GM12878 (cell line): Measurements from ENCODE around the gene TYW1B. TPM values are rescaled to one million over a fixed set of nuclear protein-coding genes. Genes with fewer than 3 reads are reported as not detected.
A peak's percentile ranks its signal among the peaks of the same experiment; 100 is the strongest.
"Not testable (repeated sequence)": the region's sequence is repeated elsewhere in the genome, so short reads cannot be mapped to it uniquely, and the experiment has no call there.

Experiments
- ATAC-seq: fragments of 200-7000 bp; cut with Tn5 transposase; 3 replicates; pipeline ENCODE4 v1.9.1; 2020; ENCODE audit warnings: mild to moderate bottlenecking, moderate library complexity
- BruUV-seq: library from RNA; stranded (reverse); fragments of 400-500 nt; replicated peaks from 2 replicates; lab custom pipeline; 2021; lab: Mats Ljungman, UMichigan
- CTCF ChIA-PET: fragments of 300-600 bp; sonication (Branson Sonifier 250); formaldehyde crosslinking; extraction: SDS; loops from one replicate; lab custom pipeline; 2021; ENCODE audit warnings: inconsistent platforms; lab: Yijun Ruan, JAX
- POLR2A ChIA-PET: fragments of 350-600 bp; formaldehyde crosslinking; extraction: SDS; loops from one replicate; lab custom pipeline; 2021; ENCODE audit warnings: inconsistent platforms; lab: Charles Lee
- RAD21 ChIA-PET: fragments of 300-600 bp; sonication (Branson Sonifier 250); formaldehyde crosslinking; loops from one replicate; lab custom pipeline; 2023; ENCODE audit warnings: antibody characterized with exemption; ENCODE audit not compliant: unreplicated experiment; lab: Charles Lee
- SMC1A ChIA-PET: fragments of 300-600 bp; sonication (Branson Sonifier 250); formaldehyde crosslinking; loops from one replicate; lab custom pipeline; 2023; ENCODE audit not compliant: unreplicated experiment, uncharacterized antibody; lab: Charles Lee
- DNase-seq: peaks from one replicate; pipeline ENCODE4 v3.0.0-alpha.2; 2011; ENCODE audit warnings: low read depth, low spot score
- FAIRE-seq: peaks from 3 replicates; lab custom pipeline; 2011; peaks lifted over from hg19 to GRCh38; lab: Jason Lieb, UNC
- H2AFZ ChIP-seq: 2 replicates; pipeline ENCODE4 v1.6.0; 2011; ENCODE audit warnings: low read depth, low read length, control low read depth; ENCODE audit not compliant: control insufficient read depth
- H3K27ac ChIP-seq: 2 replicates; pipeline ENCODE4 v1.5.1; 2011; ENCODE audit warnings: control low read depth; ENCODE audit not compliant: control insufficient read depth, insufficient read depth
- H3K27me3 ChIP-seq, 2 experiments: replicated peaks in 1 of 2; 2 replicates each; pipeline versions ENCODE4 v1.6.0 to v1.6.1; 2011; ENCODE audit warnings: low read length in 1 of 2; ENCODE audit not compliant: control insufficient read depth in 2 of 2, insufficient read depth in 2 of 2
- H3K36me3 ChIP-seq, 2 experiments: 2 replicates each; pipeline ENCODE4 v1.5.1; 2011; ENCODE audit warnings: low read length in 1 of 2; ENCODE audit not compliant: control insufficient read depth in 2 of 2, insufficient read depth in 2 of 2
- H3K4me1 ChIP-seq: 2 replicates; pipeline ENCODE4 v1.6.1; 2011; ENCODE audit warnings: mild to moderate bottlenecking, low read length, moderate library complexity, mixed read lengths; ENCODE audit not compliant: control insufficient read depth, insufficient read depth
- H3K4me2 ChIP-seq: 2 replicates; pipeline ENCODE4 v1.6.0; 2011; ENCODE audit warnings: control low read depth; ENCODE audit not compliant: control insufficient read depth, insufficient read depth
- H3K4me3 ChIP-seq: fragments of 200-600 bp; sonication (generic); 2 replicates; pipeline ENCODE4 v1.5.1; 2016
- H3K79me2 ChIP-seq: 2 replicates; pipeline ENCODE4 v1.6.0; 2011; ENCODE audit warnings: low read length; ENCODE audit not compliant: control insufficient read depth, insufficient read depth
- H3K9ac ChIP-seq: 2 replicates; pipeline ENCODE4 v1.8.0; 2011; ENCODE audit warnings: low read length, control low read depth, mixed read lengths; ENCODE audit not compliant: control insufficient read depth, insufficient read depth
- H3K9me3 ChIP-seq: replicated peaks from 3 replicates; pipeline ENCODE4 v1.5.1; 2011; ENCODE audit warnings: mild to moderate bottlenecking, low read length; ENCODE audit not compliant: control insufficient read depth, insufficient read depth
- H4K20me1 ChIP-seq: 2 replicates; pipeline ENCODE4 v1.6.0; 2011; ENCODE audit not compliant: control insufficient read depth, insufficient read depth
- CBX5 ChIP-seq: sonication (generic); IDR thresholded peaks from 2 replicates; pipeline ENCODE4 v1.6.1; 2016; ENCODE audit warnings: low read depth, moderate library complexity, mild to moderate bottlenecking, inconsistent platforms
- CREB1 ChIP-seq: IDR thresholded peaks from 2 replicates; pipeline ENCODE4 v1.6.1; 2012; ENCODE audit warnings: low read depth, mild to moderate bottlenecking, inconsistent platforms
- NFYB ChIP-seq: IDR thresholded peaks from 2 replicates; pipeline ENCODE4 v1.6.1; 2011; ENCODE audit warnings: low read depth, mild to moderate bottlenecking, low read length, improper control_type of control experiment, moderate library complexity; ENCODE audit not compliant: insufficient read depth
- POLR2AphosphoS5 ChIP-seq: IDR thresholded peaks from 2 replicates; pipeline ENCODE4 v1.6.1; 2011; ENCODE audit warnings: mild to moderate bottlenecking, low read length, inconsistent platforms
- RAD21 ChIP-seq: IDR thresholded peaks from 2 replicates; pipeline ENCODE4 v1.6.1; 2011; ENCODE audit warnings: mild to moderate bottlenecking, low read depth, low read length, moderate library complexity; ENCODE audit not compliant: insufficient read depth
- SRF ChIP-seq, 2 experiments: IDR thresholded peaks; 2 replicates each; pipeline ENCODE4 v1.6.1; 2011; ENCODE audit warnings: low read depth in 2 of 2, low read length in 2 of 2, mild to moderate bottlenecking in 1 of 2, moderate library complexity in 1 of 2
- WGBS: methylation state at CpG from one replicate; pipeline ENCODE4 v1.1.6; 2016; ENCODE audit warnings: low lambda C conversion rate; ENCODE audit not compliant: insufficient replicate concordance, insufficient coverage; ENCODE audit errors: missing lambda C conversion rate; 5-methylcytosine and 5-hydroxymethylcytosine counted together
- in situ Hi-C: fragments of 300-500 bp; cut with MboI; formaldehyde crosslinking; loops from 9 replicates; pipeline ENCODE4 v1.14.3; 2018; ENCODE audit warnings: mixed read lengths
- intact Hi-C: fragments of 100-400 bp; cut with micrococcal nuclease; formaldehyde crosslinking; loops from one replicate; pipeline ENCODE4 v1.14.2; 2022; ENCODE audit not compliant: unreplicated experiment
- polyA plus RNA-seq, 11 experiments: library from polyadenylated mRNA; depleted of rRNA in 4 of 11; unstranded in 6 of 11; stranded (reverse) in 5 of 11; fragments of >200 nt; fragmentation: Nextera tagmentation in 4 of 11; fragmentation: Illumina TruSeq in 1 of 11; extraction: Ambion mirVana in 4 of 11; extraction: Trizol in 1 of 11; gene quantifications; 1 replicate in 1 of 11; 2 replicates in 10 of 11; pipeline versions ENCODE4 v1.2.1 to v1.2.3, GENCODE V29; 2011 to 2016; ENCODE audit warnings: inconsistent platforms in 2 of 11, missing spikeins in 2 of 11, low read depth in 1 of 11
- total RNA-seq, 4 experiments: library from RNA; depleted of rRNA in 3 of 4; stranded (reverse); fragments of >200 nt in 3 of 4; fragmentation: Illumina TruSeq in 1 of 4; extraction: Trizol in 1 of 4; gene quantifications; 2 replicates each; pipeline versions ENCODE4 v1.2.1 to v1.2.3, GENCODE V29; 2013 to 2021
- TF ChIP-seq, protein P1 (sequence below): IDR thresholded peaks from 2 replicates; pipeline ENCODE4 v1.6.1; 2012; ENCODE audit warnings: low read depth, low read length, improper control_type of control experiment
- TF ChIP-seq, protein P2 (sequence below), 3 experiments: IDR thresholded peaks in 2 of 3; conservative IDR thresholded peaks in 1 of 3; 2 replicates each; pipeline ENCODE4 v1.5.1; 2011; ENCODE audit warnings: low read depth in 3 of 3, low read length in 3 of 3, mild to moderate bottlenecking in 3 of 3, control low read depth in 2 of 3, moderate library complexity in 2 of 3, inconsistent platforms in 1 of 3, mixed read lengths in 1 of 3; ENCODE audit not compliant: control insufficient read depth in 2 of 3, insufficient read depth in 1 of 3; ENCODE audit errors: extremely low read depth in 1 of 3

The TYW1B gene
- total and polyA plus RNA-seq, 10 of the 15 experiments (the other 5 are each of a cell fraction or from before 2014, with no cell fraction given): 3.5 to 6.6 (median 5.3) TPM

DNA sequence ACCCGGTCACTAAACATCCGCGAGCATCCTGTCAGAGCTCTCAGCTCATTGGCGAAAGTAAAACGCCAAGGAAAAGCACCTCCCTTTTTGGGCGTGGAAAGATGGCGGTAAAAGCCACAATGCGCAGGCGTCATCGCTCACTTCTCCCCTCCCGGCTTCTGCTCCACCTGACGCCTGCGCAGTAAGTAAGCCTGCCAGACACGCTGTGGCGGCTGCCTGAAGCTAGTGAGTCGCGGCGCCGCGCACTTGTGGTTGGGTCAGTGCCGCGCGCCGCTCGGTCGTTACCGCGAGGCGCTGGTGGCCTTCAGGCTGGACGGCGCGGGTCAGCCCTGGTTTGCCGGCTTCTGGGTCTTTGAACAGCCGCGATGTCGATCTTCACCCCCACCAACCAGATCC lies 1.3 kb upstream of the TYW1B start (continued):
- TF ChIP-seq SRF (IDR thresholded peaks at IDR 0.05; ENCODE audit: low read depth in 2 of 2, low read length in 2 of 2) (peak in 1 of 2 experiments; percentile 85; a peak in 2 of 4 replicates), POLR2AphosphoS5 (peak; percentile 49; the same call in 1 of the 2 replicates), CBX5 (0 out of 2 replicates have a peak, but pooled peaks have one; percentile 32), CREB1 (peak; percentile 33; the same call in 1 of the 2 replicates), NFYB (0 out of 2 replicates have a peak, but pooled peaks have one; percentile 21)
- TF ChIP-seq, protein P1, sequence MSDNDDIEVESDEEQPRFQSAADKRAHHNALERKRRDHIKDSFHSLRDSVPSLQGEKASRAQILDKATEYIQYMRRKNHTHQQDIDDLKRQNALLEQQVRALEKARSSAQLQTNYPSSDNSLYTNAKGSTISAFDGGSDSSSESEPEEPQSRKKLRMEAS: 0 out of 2 replicates have a peak, but pooled peaks have one; percentile 55

DNA sequence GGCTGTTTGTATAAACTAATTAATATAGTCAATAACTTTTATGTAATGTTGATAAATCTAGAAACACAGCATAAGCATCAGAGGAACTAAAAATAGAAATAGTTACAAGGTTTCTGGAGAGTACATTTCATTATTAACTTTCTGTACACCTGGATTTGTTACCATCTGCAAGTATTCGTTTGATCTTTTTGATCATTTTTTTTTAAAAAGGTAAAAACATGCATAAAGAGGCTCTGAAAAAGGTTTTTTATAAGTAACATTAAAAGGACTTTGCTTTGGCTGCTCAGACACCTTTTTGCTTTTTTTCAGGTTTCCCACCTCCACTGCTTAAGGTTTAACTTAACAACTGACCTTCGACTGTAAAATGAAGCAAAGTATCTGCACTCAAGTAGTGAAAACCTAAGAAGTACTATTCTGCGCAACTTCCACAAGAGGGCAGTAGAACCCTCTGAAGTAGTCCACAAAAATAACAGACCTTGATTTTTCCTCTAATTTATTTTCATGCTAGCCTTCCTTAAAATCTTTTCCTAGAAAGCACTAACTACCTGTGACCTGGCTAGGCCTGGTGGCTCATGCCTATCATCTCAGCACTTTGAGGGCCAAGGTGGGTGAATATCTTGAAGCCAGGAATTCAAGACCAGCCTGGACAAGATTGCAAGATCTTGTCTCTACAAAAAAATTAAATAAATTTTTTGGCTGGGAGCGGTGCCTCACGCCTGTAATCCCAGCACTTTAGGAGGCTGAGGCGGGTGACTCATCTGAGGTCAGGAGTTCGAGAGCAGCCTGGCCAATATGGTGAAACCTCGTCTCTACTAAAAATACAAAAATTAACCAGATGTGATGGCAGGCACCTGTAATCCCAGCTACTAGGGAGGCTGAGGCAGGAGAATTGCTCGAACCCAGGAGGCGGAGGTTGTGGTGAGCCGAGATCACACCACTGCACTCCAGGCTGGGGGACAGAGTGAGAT lies 4.0 kb downstream of the TYW1B start:
- H3K9me3 ChIP-seq, DNase-seq, H2AFZ ChIP-seq, ATAC-seq, H3K27me3 ChIP-seq, BruUV-seq, H3K4me2 ChIP-seq, intact Hi-C loops, POLR2A ChIA-PET, H4K20me1 ChIP-seq, H3K9ac ChIP-seq, in situ Hi-C loops, H3K36me3 ChIP-seq, H3K79me2 ChIP-seq, H3K4me1 ChIP-seq, H3K27ac ChIP-seq, H3K4me3 ChIP-seq: not testable (repeated sequence)
- WGBS: 53% methylated on average over 9 of the region's 11 CpGs
- peak; percentile 93 for FAIRE-seq
- SMC1A ChIA-PET: interaction anchor here (0.6 to 1.0 kb wide), 3 partner anchors 91 to 623 kb away, joined by 3 to 4 read pairs (median 3); no protein-coding TSS in a partner anchor
- 0 out of 2 replicates have a peak, but pooled peaks have one; percentile 11 for TF ChIP-seq RAD21
- TF ChIP-seq, protein P2, sequence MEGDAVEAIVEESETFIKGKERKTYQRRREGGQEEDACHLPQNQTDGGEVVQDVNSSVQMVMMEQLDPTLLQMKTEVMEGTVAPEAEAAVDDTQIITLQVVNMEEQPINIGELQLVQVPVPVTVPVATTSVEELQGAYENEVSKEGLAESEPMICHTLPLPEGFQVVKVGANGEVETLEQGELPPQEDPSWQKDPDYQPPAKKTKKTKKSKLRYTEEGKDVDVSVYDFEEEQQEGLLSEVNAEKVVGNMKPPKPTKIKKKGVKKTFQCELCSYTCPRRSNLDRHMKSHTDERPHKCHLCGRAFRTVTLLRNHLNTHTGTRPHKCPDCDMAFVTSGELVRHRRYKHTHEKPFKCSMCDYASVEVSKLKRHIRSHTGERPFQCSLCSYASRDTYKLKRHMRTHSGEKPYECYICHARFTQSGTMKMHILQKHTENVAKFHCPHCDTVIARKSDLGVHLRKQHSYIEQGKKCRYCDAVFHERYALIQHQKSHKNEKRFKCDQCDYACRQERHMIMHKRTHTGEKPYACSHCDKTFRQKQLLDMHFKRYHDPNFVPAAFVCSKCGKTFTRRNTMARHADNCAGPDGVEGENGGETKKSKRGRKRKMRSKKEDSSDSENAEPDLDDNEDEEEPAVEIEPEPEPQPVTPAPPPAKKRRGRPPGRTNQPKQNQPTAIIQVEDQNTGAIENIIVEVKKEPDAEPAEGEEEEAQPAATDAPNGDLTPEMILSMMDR (IDR thresholded peaks at IDR 0.05 in 2 of 3, conservative IDR thresholded peaks at IDR 0.05 in 1 of 3; ENCODE audit: control insufficient read depth in 2 of 3, extremely low read depth in 1 of 3, insufficient read depth in 1 of 3, low read depth in 3 of 3, low read length in 3 of 3): 0 out of 6 replicates have a peak, but pooled peaks of 1 of the 3 experiments have one; percentile 7
- RAD21 ChIA-PET: interaction anchor here (0.7 kb wide), 1 partner anchor 91 kb away, joined by 5 read pairs; no protein-coding TSS in a partner anchor
- CTCF ChIA-PET: interaction anchor here (1.9 to 7.0 kb wide), 2 partner anchors 92 kb away, joined by 10 to 48 read pairs; no protein-coding TSS in a partner anchor

DNA sequence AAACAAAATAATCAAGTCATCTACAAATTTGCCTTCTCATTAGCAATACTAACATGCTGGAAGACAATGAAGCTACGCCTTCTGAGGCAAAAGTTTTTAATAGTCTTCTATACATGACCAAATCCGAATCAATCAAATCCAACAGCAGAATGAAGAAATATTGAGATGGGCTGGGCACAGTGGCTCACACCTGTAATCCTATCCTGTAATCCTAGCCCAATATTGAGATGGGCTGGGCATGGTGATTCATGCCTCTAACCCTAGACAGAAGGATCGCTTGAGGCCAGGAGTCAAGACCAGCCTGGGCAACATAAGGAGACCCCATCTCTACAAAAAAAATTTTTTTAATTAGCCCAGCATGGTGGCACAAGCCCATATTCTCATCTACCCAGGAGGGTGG lies 5.5 kb downstream of the TYW1B start:
- WGBS: 82% methylated on average over 3 of the region's 3 CpGs
- POLR2A ChIA-PET, H3K27ac ChIP-seq, H3K9me3 ChIP-seq, H3K9ac ChIP-seq, BruUV-seq, H3K4me2 ChIP-seq, H2AFZ ChIP-seq, H3K4me3 ChIP-seq, in situ Hi-C loops, DNase-seq, H3K4me1 ChIP-seq, H4K20me1 ChIP-seq, FAIRE-seq, RAD21 ChIA-PET, H3K36me3 ChIP-seq, H3K27me3 ChIP-seq, intact Hi-C loops, ATAC-seq, SMC1A ChIA-PET, H3K79me2 ChIP-seq: not testable (repeated sequence)
- CTCF ChIA-PET: interaction anchor here (0.7 to 1.9 kb wide), 2 partner anchors 13 to 93 kb away, joined by 3 to 10 read pairs; no protein-coding TSS in a partner anchor
